NCI-H526 treated with DMSO at 0.1 percent for 48 hours (cell line): ENCODE measurements around the gene IL12RB2.
"Not testable (repeated sequence)": the region's sequence is repeated elsewhere in the genome, so short reads cannot be mapped to it uniquely, and the experiment has no call there.

Experiments used
- DNase-seq: peaks from one replicate; lab custom pipeline; 2025; lab: John Stamatoyannopoulos, UW

IL12RB2 gene

GRCh38 chr1:67431156-67431765 is 123.6 kb downstream of the IL12RB2 start:
- DNase-seq = no peak

GRCh38 chr1:67431869-67432578 is 124.4 kb downstream of the IL12RB2 start:
- DNase-seq = no peak

GRCh38 chr1:67432745-67433144 is 125.1 kb downstream of the IL12RB2 start:
- no peak for DNase-seq

- DNase-seq = no peak
Measured at GRCh38 chr1:67433837-67434236, 126.2 kb downstream of the IL12RB2 start.

- no peak for DNase-seq
Measured at GRCh38 chr1:67434491-67434890, 126.8 kb downstream of the IL12RB2 start.

- no peak for DNase-seq
Measured at GRCh38 chr1:67436511-67437055, 128.9 kb downstream of the IL12RB2 start.

GRCh38 chr1:67437961-67438360 is 130.3 kb downstream of the IL12RB2 start:
- DNase-seq = no peak

GRCh38 chr1:67439277-67440029 is 131.8 kb downstream of the IL12RB2 start:
- no peak for DNase-seq

- DNase-seq = no peak
Measured at GRCh38 chr1:67440339-67440738, 132.7 kb downstream of the IL12RB2 start.

- no peak for DNase-seq
Measured at GRCh38 chr1:67441183-67441582, 133.5 kb downstream of the IL12RB2 start.

GRCh38 chr1:67441739-67442281 is 134.1 kb downstream of the IL12RB2 start:
- DNase-seq = no peak

GRCh38 chr1:67446014-67446413 is 138.3 kb downstream of the IL12RB2 start:
- DNase-seq = not testable (repeated sequence)
